GM18502 (cell line): ENCODE data around the gene KL.

Experiments
- ATAC-seq: cut with Tn5 transposase; IDR thresholded peaks from one replicate; pipeline ENCODE4 v1.9.1; 2021; ENCODE audit warnings: mild to moderate bottlenecking; ENCODE audit not compliant: unreplicated experiment, poor library complexity

The KL gene

DNA sequence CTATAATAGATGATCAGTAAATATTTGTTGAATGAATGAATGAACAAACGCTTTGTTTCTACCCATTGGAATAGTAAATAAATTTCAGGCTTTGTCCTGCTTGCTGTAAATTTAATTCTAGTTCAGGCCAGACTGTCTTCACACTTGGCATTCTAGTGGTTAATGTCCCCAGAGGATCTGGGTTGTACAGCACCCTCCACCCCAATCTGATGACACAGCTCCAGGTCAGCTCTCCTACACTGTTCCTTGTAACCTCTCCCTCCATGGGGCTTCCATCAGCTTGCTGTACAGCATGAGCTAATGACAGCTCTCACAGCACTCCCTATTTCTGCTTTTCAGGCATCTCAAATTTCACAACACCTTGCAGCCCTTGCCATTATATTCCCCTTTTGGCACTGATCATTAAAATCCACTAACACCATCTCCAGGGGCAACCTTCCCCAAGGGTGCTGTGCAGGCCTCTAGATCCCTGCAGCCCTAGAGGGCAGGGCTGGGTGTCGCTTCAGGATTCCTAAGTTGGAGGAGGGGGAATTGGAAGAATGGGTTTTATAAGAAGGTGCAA lies 12.7 kb upstream of the KL start:
- ATAC-seq, result no peak

DNA sequence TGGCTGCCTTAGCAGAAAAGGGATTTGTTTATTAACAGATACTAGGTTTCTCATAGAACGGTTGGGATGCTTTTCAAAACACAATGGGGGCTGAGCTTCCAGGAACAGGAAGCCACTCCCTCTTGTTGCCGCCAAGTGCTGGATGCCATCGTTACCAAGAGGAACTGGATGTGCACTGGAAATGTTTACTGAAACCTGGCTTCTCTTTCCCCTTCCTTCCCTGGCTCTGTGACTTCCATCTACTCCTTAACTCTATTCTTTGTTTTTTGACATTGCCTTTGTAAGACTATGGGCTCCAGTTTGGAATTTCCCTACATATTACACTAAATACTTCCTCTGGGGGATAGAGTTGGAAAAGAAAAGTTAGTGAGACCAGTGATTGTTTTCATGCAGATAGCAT lies 11.7 kb upstream of the KL start:
- no peak for ATAC-seq

DNA sequence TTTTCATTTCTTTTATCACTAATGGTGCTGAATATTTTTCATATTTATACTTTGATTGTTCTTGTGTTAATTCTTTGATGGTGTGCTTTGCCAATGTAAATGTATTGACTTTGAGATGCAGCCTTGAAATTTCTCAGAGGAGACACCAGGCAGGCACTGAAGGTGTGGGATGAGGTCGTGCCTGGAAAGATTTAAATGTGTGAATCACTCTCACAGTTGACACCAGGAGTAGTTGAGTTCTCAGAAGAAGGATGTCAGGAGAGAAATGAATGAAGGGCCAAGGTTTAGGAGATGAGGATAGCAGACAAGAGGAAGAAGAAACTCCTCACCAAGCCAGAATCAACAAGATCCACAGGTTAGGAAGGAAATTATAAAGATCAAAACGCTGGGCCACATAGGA lies 10.1 kb upstream of the KL start:
- no peak for ATAC-seq

DNA sequence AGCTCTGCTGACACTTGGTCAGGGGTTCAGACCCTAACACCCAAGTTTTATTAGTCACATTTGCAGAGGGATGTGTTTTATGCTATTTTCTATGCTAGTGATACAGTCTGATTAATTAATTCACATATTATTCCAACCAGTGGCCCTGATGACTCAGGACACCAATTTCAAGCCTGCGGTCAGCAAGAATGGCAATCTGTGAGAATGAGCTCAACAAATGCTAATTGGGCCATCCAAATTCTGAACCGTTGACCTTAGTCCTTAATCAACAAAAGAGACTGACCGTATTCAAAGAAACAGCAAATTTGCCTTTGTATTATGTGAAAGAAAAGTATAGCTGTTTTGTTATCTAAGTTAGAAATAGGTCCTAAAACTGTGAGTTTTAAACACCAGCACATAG lies 9.6 kb upstream of the KL start:
- ATAC-seq, result no peak

DNA sequence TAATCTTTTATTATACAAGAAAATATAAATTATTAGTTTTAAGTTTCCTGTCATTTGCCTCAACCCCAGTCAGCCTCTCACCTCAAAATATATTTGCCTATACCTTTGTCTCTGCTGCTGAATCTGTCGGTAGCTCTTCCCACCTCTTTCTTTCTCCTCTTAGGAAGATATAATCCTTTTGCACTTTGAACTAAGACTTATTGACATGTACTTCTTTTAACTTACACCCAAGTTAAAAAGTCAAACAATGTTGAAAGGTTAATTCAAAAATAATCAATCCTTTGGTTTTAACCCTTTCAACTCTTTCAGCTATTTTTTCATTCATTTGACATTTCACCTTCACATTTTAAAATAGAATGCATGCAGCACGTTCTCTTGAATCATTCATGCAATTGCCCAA lies 9.0 kb upstream of the KL start:
- ATAC-seq, result no peak

DNA sequence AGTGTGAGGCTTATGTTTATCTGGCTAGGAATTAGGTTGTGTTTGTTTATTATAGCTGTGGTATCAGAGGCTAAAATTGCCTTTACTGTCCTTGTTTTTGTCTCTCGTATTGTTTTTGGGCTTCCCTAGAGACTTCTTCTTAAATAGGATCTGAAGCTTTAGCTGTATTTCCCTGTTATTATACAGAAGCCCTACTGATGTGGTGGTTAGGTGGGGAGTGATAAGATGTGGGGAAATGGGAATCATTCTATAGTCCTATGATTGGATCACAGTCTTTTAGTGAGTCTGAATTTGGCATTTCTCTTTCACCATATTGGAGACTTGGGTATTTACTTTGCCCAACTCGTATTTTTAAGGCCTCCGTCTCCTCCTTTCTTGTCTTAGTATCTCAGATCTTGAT lies 8.3 kb upstream of the KL start:
- no peak for ATAC-seq

DNA sequence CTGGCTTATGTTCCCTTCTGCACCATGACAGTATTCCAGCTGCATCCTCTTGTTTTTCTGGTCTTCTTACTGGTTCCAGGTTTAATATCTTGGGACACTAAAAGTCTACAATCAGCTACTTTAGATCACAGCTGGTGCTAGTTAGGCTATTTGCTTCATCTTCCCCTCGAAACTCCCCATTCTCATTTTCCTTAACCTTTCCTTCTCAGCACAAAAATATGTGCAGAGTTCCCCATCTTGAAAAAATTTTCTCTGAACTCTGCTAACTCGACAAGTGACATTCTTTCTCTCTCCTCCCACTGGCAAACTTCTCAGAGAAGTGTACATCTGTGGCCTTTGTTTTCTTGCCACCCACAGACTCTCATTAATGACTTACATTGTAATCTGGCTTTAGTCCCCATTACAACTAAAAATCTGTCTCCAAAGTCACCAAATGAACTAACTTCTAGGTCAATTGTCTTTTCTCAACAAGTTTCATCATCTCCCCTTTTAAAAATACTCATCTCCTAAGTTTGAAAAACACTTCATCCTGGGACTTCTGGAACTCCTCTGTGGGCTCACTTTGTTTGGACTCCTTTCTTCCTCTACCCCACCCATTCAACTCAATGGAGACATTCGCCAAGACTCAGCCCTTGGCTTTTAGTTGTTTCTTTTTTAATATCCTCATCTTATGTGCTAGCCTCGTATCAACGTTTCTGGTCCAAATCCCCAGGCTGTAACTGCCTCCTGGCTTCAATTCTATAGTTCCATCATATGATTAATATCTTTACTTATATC lies 7.1 kb upstream of the KL start:
- ATAC-seq, result no peak

DNA sequence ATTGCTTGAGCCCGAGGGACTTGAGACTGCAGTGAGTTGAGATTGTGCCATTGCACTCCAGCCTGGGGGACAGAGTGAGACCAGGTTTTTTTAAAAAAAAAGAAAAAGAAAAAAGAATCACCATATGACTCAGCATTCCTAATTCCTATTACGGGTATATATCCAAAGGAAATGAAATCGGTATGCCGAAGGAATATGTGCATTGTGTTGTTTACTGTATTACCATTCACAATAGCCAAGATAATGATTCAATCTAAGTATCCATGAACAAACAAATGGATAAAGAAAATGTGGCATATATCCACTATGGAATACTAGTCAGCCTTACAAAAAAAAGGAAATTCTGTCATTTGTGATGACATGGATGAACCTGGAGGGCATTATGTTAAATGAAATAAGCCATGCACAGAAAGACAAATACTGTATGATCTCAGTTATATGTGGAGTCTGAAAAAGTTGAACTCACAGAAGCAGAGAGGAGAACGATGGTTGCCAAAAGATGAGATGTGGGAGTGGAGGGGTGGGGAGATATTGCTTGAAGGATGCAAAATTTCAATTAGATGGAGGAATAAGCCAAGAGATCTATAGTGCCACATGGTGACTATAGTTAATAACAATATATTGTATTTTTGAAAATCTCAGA lies 4.3 kb upstream of the KL start:
- ATAC-seq, result no peak

DNA sequence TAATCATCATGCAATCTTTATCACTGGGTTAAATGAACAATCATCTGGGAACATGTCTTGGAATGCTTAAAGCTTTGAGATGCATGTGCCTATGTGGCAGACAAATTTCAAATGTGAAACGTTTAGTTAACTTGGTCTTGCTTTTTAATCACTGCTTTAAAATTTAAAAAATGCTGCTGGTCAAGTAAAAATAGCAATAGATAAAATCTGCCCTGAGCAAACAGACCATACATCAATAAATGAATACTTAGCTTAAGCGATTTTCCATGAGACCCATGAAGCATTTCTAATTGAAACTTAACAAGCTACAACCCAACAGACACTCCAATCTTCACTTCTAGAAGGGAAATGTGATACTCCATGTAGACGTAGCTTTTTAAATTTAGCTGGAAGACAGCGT lies 1.9 kb upstream of the KL start:
- no peak for ATAC-seq

DNA sequence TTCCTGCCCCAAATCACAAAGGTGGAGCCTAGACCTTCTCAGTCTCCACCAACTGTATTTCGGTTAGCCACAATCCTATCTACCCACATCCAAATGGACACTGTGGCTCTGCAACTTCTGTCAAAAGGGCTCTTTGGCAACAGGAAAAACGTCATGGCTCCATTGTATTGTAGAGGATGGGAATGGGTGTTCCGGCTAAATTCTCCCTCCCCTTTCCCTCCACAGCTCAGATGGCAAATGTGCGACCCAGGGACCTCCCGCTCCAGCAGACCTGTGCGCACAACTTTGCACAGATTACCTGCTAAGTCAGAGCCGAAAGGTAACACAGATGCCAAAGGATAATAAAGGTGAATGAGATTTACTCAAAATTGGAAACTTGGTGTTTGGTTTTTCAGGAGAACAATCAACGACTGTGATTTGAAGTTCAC lies 968 bp upstream of the KL start:
- ATAC-seq, result no peak

DNA sequence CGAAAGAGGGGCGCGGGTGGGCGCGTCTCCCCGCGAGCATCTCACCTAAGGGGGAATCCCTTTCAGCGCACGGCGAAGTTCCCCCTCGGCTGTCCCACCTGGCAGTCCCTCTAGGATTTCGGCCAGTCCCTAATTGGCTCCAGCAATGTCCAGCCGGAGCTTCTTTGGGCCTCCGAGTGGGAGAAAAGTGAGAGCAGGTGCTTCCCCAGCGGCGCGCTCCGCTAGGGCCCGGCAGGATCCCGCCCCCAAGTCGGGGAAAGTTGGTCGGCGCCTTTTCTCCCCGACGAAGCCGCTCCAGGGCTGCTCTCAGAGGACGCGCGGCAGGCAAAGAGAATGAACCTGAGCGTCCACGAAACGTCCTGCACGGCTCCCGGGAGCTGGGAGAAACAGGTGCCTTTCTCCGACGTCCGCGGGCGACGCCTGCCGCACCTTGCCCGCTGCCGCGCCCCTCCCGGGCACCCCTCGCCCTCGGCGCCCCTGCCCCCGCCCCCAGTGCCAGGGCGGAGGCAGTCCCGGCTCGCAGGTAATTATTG lies 366 bp upstream of the KL start:
- ATAC-seq, result peak; percentile 13

DNA sequence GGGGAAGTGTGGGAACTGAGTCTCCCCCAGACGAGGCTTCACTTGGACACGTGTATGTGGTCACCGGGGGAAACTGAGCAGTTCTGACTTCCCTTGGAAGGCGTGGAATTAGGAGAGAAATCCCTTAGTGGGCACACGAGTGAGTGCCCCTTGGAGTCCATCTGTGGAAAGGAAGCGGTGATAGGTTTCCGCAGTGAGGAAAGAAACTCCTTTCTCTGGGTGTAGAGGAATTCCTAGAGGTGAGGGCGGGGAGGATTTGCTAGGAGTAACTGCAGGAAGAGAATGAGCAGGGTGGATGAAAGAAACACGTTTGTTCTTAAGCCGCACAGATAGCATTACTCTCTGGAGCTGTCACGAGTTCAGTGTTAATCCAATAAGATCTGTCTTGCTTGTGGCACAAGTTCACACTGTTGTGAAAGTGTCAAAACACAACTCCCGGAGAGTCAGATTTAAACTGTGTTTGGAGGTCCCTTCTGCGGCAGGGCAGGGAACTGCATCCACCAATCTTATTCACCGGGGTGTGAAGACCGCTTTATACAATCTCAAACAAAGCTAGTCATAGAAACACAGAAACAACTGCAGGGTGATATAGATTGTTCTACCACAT lies 1.2 kb downstream of the KL start:
- ATAC-seq, result peak; percentile 83

DNA sequence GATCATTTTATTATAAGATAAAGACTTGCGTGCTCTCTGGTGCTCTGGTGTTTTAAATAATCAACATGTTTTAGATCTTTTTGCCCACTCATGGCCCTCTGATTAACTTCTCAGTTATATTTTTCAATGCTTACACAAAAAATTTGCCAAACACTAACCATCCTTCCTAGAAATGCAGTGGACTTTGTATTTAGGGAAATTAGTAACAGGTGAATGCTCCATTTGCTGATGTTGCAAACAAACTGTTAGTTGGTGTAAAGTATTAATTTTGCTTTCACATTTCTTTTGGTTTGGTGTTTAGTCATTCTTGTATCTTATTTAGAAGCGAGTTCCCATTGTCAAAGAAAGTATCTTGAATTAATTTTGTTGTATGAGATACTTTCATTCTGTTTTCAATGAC lies 2.7 kb downstream of the KL start:
- no peak for ATAC-seq

DNA sequence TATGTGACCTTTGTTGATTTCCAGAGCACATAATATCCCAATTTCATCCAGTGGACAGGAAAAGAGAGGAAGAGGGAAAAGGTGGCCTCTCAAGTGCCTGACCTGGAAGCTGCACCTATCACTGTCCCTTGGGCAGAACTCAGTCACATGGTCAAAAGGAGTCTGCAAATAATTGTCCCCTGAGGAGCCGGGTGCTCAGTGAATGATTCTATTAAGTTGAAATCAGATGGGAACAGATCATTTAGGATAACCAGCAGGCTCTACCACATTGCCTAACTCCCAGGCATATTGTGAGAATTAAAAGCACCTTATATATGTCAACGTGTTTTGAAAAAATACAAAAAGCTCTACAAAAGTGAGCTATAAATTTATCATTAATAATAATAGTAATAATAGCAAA lies 6.8 kb downstream of the KL start:
- no peak for ATAC-seq

DNA sequence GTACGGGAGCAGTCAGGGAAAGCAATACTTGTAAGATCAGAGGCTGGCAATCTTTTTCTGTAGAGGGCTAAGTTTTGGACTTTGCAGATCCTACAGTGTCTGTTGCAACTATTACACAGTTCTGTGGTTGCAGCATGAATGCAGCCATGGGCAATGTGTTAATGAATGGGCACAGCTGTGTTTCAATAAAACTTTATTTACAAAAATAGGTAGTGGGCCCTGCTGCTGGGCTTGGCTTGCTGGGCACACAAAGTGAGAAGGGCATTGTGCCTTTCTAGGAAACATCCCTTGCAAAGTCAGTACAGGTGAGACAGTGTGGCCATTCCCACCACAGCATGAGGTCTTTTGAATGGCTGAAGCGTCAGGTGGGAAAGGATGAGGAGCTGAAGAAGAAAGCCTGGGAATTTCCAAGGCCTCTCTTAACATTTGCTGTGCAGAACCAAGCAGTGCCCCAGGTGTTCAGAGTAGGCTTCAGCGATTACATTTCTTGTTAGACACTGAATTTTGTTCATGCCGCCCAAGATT lies 9.1 kb downstream of the KL start:
- no peak for ATAC-seq

DNA sequence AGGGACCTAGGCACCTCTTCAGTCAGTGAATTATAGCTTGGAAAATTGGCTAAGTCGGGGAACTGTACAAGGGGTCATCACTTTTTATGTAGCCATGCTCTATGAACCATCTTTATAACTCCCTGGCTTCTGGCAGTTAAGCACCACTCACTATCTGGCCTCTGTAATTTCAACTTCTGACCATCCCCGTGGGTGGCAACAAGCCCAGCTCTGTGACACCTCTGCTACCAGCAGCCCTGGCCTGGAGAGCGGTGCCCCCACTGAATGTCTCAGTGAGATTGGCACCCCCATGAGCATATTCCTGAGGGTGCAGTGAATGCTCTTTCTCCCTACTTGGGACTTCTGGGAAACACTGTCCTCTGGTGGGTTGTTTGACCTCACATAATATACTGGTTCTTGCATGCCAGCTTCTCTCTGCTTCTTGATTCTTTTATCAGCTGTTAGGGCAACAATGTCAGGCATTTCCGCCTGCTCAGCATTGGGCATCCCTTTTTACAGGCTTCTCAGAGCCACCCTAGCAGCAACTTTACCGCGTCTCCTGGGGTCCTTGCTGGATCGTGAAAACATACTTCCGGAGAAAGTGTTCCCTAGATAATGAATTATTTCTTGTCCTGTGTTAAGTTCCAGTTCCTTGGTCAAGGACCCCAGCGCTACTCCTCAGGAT lies 10.4 kb downstream of the KL start:
- ATAC-seq, result no peak

DNA sequence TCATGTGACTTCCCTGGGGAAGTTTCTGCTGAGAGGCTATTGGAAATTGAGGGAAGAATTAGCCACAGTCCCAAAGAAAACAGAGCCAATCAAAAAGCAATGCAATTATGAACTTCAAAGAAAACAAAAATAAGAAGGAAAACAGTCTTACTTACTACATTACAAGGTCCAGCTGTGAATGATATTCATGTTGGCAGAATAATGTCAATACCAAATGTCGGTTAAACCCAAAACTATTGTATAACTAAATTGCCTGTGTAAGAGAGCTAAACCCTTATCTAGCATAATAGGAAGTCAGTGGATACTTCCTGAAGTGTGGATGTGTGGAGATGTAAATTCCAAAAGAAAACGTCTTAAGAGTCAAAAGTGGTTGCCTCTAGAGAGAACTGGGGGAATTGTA lies 12.4 kb downstream of the KL start:
- ATAC-seq, result no peak

DNA sequence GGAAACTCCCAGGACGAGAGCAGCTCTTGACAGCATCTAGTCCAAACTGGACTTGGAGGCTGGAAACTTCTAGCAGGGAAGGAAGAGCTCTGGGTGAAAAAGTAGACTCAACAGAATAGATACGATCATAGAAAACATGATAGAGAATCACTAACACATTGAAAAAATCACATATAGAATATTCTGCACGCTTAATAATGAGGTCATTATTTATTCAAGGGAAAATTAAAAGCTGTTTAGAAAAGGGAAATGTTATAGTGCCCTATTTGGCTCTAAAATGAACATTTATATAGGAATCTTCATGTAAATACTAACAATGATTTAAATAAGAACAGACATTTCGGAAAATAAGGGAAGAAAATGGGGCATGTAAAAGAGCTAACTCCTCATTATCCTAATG lies 15.1 kb downstream of the KL start:
- no peak for ATAC-seq

DNA sequence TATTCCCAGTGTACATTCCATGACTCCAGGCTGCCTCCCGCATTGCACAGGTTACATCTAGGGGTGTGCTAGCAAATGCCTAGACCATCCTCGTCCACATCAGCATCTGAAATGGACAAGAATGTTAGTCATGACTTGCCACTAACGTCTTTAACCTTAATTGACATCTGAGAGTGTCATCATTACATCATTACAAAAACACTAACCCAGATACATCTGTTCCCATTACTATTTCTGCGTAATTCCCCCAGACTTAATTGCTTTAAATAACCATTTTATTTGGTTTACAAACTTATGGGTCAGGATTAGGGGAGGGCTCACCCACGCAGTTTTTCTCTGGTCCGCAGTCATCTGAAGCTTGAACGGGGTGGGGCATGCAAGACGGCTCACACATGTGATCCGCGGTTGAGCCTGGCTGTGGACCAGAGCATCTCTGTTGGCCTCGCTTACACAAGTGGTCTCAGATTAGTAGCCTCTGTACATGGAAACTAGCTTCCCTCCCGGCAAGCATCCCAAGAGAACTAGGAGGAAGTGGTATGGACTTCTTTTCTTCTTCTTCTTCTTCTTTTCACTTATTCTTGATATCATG lies 15.9 kb downstream of the KL start:
- ATAC-seq, result no peak
